Loucy (cell line): ENCODE measurements around the gene KDM5B.

ENCODE experiments used
- EZH2phosphoT487 ChIP-seq: fragments of 200-600 bp; IDR thresholded peaks from 2 replicates; pipeline ENCODE4 v1.6.1; 2018; ENCODE audit warnings: antibody characterized with exemption, mild to moderate bottlenecking, moderate library complexity, borderline replicate concordance
- TF ChIP-seq, protein P1 (sequence below): fragments of 200-600 bp; sonication (generic); conservative IDR thresholded peaks from 2 replicates; pipeline ENCODE4 v1.5.1; 2014; ENCODE audit warnings: mild to moderate bottlenecking, antibody characterized with exemption, low read length

- no peak for TF ChIP-seq EZH2phosphoT487
- TF ChIP-seq, protein P1, sequence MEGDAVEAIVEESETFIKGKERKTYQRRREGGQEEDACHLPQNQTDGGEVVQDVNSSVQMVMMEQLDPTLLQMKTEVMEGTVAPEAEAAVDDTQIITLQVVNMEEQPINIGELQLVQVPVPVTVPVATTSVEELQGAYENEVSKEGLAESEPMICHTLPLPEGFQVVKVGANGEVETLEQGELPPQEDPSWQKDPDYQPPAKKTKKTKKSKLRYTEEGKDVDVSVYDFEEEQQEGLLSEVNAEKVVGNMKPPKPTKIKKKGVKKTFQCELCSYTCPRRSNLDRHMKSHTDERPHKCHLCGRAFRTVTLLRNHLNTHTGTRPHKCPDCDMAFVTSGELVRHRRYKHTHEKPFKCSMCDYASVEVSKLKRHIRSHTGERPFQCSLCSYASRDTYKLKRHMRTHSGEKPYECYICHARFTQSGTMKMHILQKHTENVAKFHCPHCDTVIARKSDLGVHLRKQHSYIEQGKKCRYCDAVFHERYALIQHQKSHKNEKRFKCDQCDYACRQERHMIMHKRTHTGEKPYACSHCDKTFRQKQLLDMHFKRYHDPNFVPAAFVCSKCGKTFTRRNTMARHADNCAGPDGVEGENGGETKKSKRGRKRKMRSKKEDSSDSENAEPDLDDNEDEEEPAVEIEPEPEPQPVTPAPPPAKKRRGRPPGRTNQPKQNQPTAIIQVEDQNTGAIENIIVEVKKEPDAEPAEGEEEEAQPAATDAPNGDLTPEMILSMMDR = no peak
Measured at GRCh38 chr1:202804126-202804525, 4.1 kb downstream of the KDM5B start.
